Erythroblast (primary cell): Measurements from ENCODE around the gene STX10.

Experiments used
- DNase-seq, 2 experiments: peaks; one replicate each; lab custom pipeline; 2025; lab: John Stamatoyannopoulos, UW
- GATA1 ChIP-seq: IDR thresholded peaks from 2 replicates; pipeline ENCODE4 v1.6.1; 2011; ENCODE audit warnings: low read depth, mild to moderate bottlenecking, control low read depth, low read length, moderate library complexity
- POLR2A ChIP-seq: IDR thresholded peaks from 2 replicates; pipeline ENCODE4 v1.6.1; 2011; ENCODE audit warnings: mild to moderate bottlenecking, low read length

The STX10 gene

GRCh38 chr19:13122980-13123957, 26.9 kb downstream of the STX10 start:
- TF ChIP-seq POLR2A (no peak), GATA1 (no peak)
- DNase-seq, result no peak

GRCh38 chr19:13122275-13122878, 27.8 kb downstream of the STX10 start:
- DNase-seq, result no peak
- TF ChIP-seq POLR2A (no peak), GATA1 (no peak)

- TF ChIP-seq POLR2A (no peak), GATA1 (no peak)
- DNase-seq, result no peak
Observed at GRCh38 chr19:13121551-13122274, 28.5 kb downstream of the STX10 start.

- no peak for DNase-seq
- no peak for TF ChIP-seq GATA1
- no peak for TF ChIP-seq POLR2A
Observed at GRCh38 chr19:13120817-13121216, 29.4 kb downstream of the STX10 start.

GRCh38 chr19:13120031-13120430, 30.1 kb downstream of the STX10 start:
- DNase-seq, result no peak
- TF ChIP-seq POLR2A (no peak), GATA1 (no peak)

GRCh38 chr19:13119627-13120026, 30.5 kb downstream of the STX10 start:
- DNase-seq, result no peak
- no peak for TF ChIP-seq POLR2A
- TF ChIP-seq GATA1, result no peak

- no peak for TF ChIP-seq POLR2A
- TF ChIP-seq GATA1, result no peak
- peak; percentile 68 to 70 for DNase-seq
Observed at GRCh38 chr19:13118424-13119193, 31.6 kb downstream of the STX10 start.

- TF ChIP-seq POLR2A, result peak; percentile 25
- TF ChIP-seq GATA1, result no peak
- peak; percentile 93 to 95 for DNase-seq
Observed at GRCh38 chr19:13117772-13118423, 32.3 kb downstream of the STX10 start, which contains the start of gene NACC1. TSS of gene NACC1 (plus strand) at chr19:13118264. CDS start at chr19:13135208, 16,944 bp downstream.

- peak in 1 of 2 experiments; percentile 64 for DNase-seq
- TF ChIP-seq POLR2A, result no peak
- no peak for TF ChIP-seq GATA1
Observed at GRCh38 chr19:13117176-13117771, 32.9 kb downstream of the STX10 start.

- TF ChIP-seq GATA1, result no peak
- DNase-seq, result peak; percentile 93 to 94
Observed at GRCh38 chr19:13116282-13117175, 33.6 kb downstream of the STX10 start, which contains the start of gene TRMT1. TSS of gene TRMT1 (minus strand) at chr19:13116740. CDS start at chr19:13116399, 341 bp downstream.

- DNase-seq, result no peak
- TF ChIP-seq POLR2A, result no peak
- TF ChIP-seq GATA1, result no peak
Observed at GRCh38 chr19:13115936-13116281, 34.3 kb downstream of the STX10 start.
